GM12878 (cell line): Measurements from ENCODE around the gene COL5A1. TPM values are rescaled to one million over a fixed set of nuclear protein-coding genes. Genes with fewer than 3 reads are reported as not detected.

Source experiments
- ATAC-seq: fragments of 200-7000 bp; cut with Tn5 transposase; 3 replicates; pipeline ENCODE4 v1.9.1; 2020; ENCODE audit warnings: mild to moderate bottlenecking, moderate library complexity
- BruUV-seq: library from RNA; stranded (reverse); fragments of 400-500 nt; replicated peaks from 2 replicates; lab custom pipeline; 2021; lab: Mats Ljungman, UMichigan
- CTCF ChIA-PET: fragments of 300-600 bp; sonication (Branson Sonifier 250); formaldehyde crosslinking; extraction: SDS; loops from one replicate; lab custom pipeline; 2021; ENCODE audit warnings: inconsistent platforms; lab: Yijun Ruan, JAX
- POLR2A ChIA-PET: fragments of 350-600 bp; formaldehyde crosslinking; extraction: SDS; loops from one replicate; lab custom pipeline; 2021; ENCODE audit warnings: inconsistent platforms; lab: Charles Lee
- RAD21 ChIA-PET: fragments of 300-600 bp; sonication (Branson Sonifier 250); formaldehyde crosslinking; loops from one replicate; lab custom pipeline; 2023; ENCODE audit warnings: antibody characterized with exemption; ENCODE audit not compliant: unreplicated experiment; lab: Charles Lee
- SMC1A ChIA-PET: fragments of 300-600 bp; sonication (Branson Sonifier 250); formaldehyde crosslinking; loops from one replicate; lab custom pipeline; 2023; ENCODE audit not compliant: unreplicated experiment, uncharacterized antibody; lab: Charles Lee
- DNase-seq: peaks from one replicate; pipeline ENCODE4 v3.0.0-alpha.2; 2011; ENCODE audit warnings: low read depth, low spot score
- FAIRE-seq: peaks from 3 replicates; lab custom pipeline; 2011; peaks lifted over from hg19 to GRCh38; lab: Jason Lieb, UNC
- H2AFZ ChIP-seq: 2 replicates; pipeline ENCODE4 v1.6.0; 2011; ENCODE audit warnings: low read depth, low read length, control low read depth; ENCODE audit not compliant: control insufficient read depth
- H3K27ac ChIP-seq: 2 replicates; pipeline ENCODE4 v1.5.1; 2011; ENCODE audit warnings: control low read depth; ENCODE audit not compliant: control insufficient read depth, insufficient read depth
- H3K27me3 ChIP-seq, 2 experiments: replicated peaks in 1 of 2; 2 replicates each; pipeline versions ENCODE4 v1.6.0 to v1.6.1; 2011; ENCODE audit warnings: low read length in 1 of 2; ENCODE audit not compliant: control insufficient read depth in 2 of 2, insufficient read depth in 2 of 2
- H3K36me3 ChIP-seq, 2 experiments: 2 replicates each; pipeline ENCODE4 v1.5.1; 2011; ENCODE audit warnings: low read length in 1 of 2; ENCODE audit not compliant: control insufficient read depth in 2 of 2, insufficient read depth in 2 of 2
- H3K4me1 ChIP-seq: 2 replicates; pipeline ENCODE4 v1.6.1; 2011; ENCODE audit warnings: mild to moderate bottlenecking, low read length, moderate library complexity, mixed read lengths; ENCODE audit not compliant: control insufficient read depth, insufficient read depth
- H3K4me2 ChIP-seq: 2 replicates; pipeline ENCODE4 v1.6.0; 2011; ENCODE audit warnings: control low read depth; ENCODE audit not compliant: control insufficient read depth, insufficient read depth
- H3K4me3 ChIP-seq: fragments of 200-600 bp; sonication (generic); 2 replicates; pipeline ENCODE4 v1.5.1; 2016
- H3K79me2 ChIP-seq: 2 replicates; pipeline ENCODE4 v1.6.0; 2011; ENCODE audit warnings: low read length; ENCODE audit not compliant: control insufficient read depth, insufficient read depth
- H3K9ac ChIP-seq: 2 replicates; pipeline ENCODE4 v1.8.0; 2011; ENCODE audit warnings: low read length, control low read depth, mixed read lengths; ENCODE audit not compliant: control insufficient read depth, insufficient read depth
- H3K9me3 ChIP-seq: replicated peaks from 3 replicates; pipeline ENCODE4 v1.5.1; 2011; ENCODE audit warnings: mild to moderate bottlenecking, low read length; ENCODE audit not compliant: control insufficient read depth, insufficient read depth
- H4K20me1 ChIP-seq: 2 replicates; pipeline ENCODE4 v1.6.0; 2011; ENCODE audit not compliant: control insufficient read depth, insufficient read depth
- ESRRA ChIP-seq: IDR thresholded peaks from 2 replicates; pipeline ENCODE4 v1.6.1; 2012; ENCODE audit warnings: mild to moderate bottlenecking, low read length, improper control_type of control experiment
- JUNB ChIP-seq: IDR thresholded peaks from 2 replicates; pipeline ENCODE4 v1.6.1; 2016; ENCODE audit warnings: antibody characterized with exemption, mild to moderate bottlenecking
- MAX ChIP-seq: IDR thresholded peaks from 2 replicates; pipeline ENCODE4 v1.6.1; 2012; ENCODE audit warnings: low read depth, low read length, improper control_type of control experiment
- RAD51 ChIP-seq: fragments of 450-650 bp; IDR thresholded peaks from 2 replicates; pipeline ENCODE4 v1.6.1; 2016; ENCODE audit warnings: moderate library complexity, mild to moderate bottlenecking, inconsistent platforms
- TBL1XR1 ChIP-seq: IDR thresholded peaks from 2 replicates; pipeline ENCODE4 v1.6.1; 2012; ENCODE audit warnings: low read depth, low read length, improper control_type of control experiment
- USF1 ChIP-seq: IDR thresholded peaks from 2 replicates; pipeline ENCODE4 v1.6.1; 2011; ENCODE audit warnings: borderline replicate concordance, low read depth, mild to moderate bottlenecking, moderate library complexity, mixed read lengths, low read length; ENCODE audit not compliant: insufficient read depth; ENCODE audit errors: extremely low read length
- WGBS: methylation state at CpG from one replicate; pipeline ENCODE4 v1.1.6; 2016; ENCODE audit warnings: low lambda C conversion rate; ENCODE audit not compliant: insufficient replicate concordance, insufficient coverage; ENCODE audit errors: missing lambda C conversion rate; 5-methylcytosine and 5-hydroxymethylcytosine counted together
- in situ Hi-C: fragments of 300-500 bp; cut with MboI; formaldehyde crosslinking; loops from 9 replicates; pipeline ENCODE4 v1.14.3; 2018; ENCODE audit warnings: mixed read lengths
- intact Hi-C: fragments of 100-400 bp; cut with micrococcal nuclease; formaldehyde crosslinking; loops from one replicate; pipeline ENCODE4 v1.14.2; 2022; ENCODE audit not compliant: unreplicated experiment
- polyA plus RNA-seq, 11 experiments: library from polyadenylated mRNA; depleted of rRNA in 4 of 11; unstranded in 6 of 11; stranded (reverse) in 5 of 11; fragments of >200 nt; fragmentation: Nextera tagmentation in 4 of 11; fragmentation: Illumina TruSeq in 1 of 11; extraction: Ambion mirVana in 4 of 11; extraction: Trizol in 1 of 11; gene quantifications; 1 replicate in 1 of 11; 2 replicates in 10 of 11; pipeline versions ENCODE4 v1.2.1 to v1.2.3, GENCODE V29; 2011 to 2016; ENCODE audit warnings: inconsistent platforms in 2 of 11, missing spikeins in 2 of 11, low read depth in 1 of 11
- total RNA-seq, 4 experiments: library from RNA; depleted of rRNA in 3 of 4; stranded (reverse); fragments of >200 nt in 3 of 4; fragmentation: Illumina TruSeq in 1 of 4; extraction: Trizol in 1 of 4; gene quantifications; 2 replicates each; pipeline versions ENCODE4 v1.2.1 to v1.2.3, GENCODE V29; 2013 to 2021

COL5A1 gene
- total and polyA plus RNA-seq, 10 of the 15 experiments (the other 5 are each of a cell fraction or from before 2014, with no cell fraction given) = under 0.01 to 0.15 (median 0.13) TPM; not detected in 4

- Histone ChIP-seq H3K9ac (no peak overlapping the region), H4K20me1 (no peaks in the 10 kb centered on the region), H3K27me3 (no peaks in the 10 kb centered on the region), H3K4me1 (no peaks in the 10 kb centered on the region), H2AFZ (no peak overlapping the region), H3K4me3 (no peak overlapping the region), H3K9me3 (no peaks in the 10 kb centered on the region), H3K27ac (no peak overlapping the region), H3K79me2 (no peaks in the 10 kb centered on the region), H3K36me3 (no peaks in the 10 kb centered on the region), H3K4me2 (no peak overlapping the region)
- WGBS = 25% methylated on average over 11 of the region's 11 CpGs
- ChIA-PET POLR2A (no interaction called here), SMC1A (no interaction called here), CTCF (no interaction called here), RAD21 (no interaction called here)
- no peak for TF ChIP-seq ESRRA
- no peak for TF ChIP-seq MAX
- no peak for ATAC-seq
- FAIRE-seq = no peak
- no peak for DNase-seq
- in situ Hi-C loops (no loop called here), intact Hi-C loops (no loop called here)
- no TSS peak for BruUV-seq
Measured at GRCh38 chr9:134598884-134599245, 42.7 kb upstream of the COL5A1 start.

GRCh38 chr9:134600371-134600770, 41.2 kb upstream of the COL5A1 start:
- TF ChIP-seq JUNB (no peak), RAD51 (no peak), TBL1XR1 (no peak), USF1 (no peak)
- no peak for FAIRE-seq
- no peak for DNase-seq
- in situ Hi-C loops = no loop called here
- H3K9ac ChIP-seq = no peak overlapping the region
- WGBS = 2% methylated on average over 6 of the region's 6 CpGs
- H3K4me3 ChIP-seq = no peak overlapping the region
- ChIA-PET RAD21 (no interaction called here), SMC1A (no interaction called here), CTCF (no interaction called here), POLR2A (no interaction called here)
- no peak overlapping the region for H3K4me2 ChIP-seq
- H4K20me1 ChIP-seq = no peaks in the 10 kb centered on the region
- no peak for ATAC-seq
- no TSS peak for BruUV-seq
- H3K27me3 ChIP-seq = no peaks in the 10 kb centered on the region
- H3K4me1 ChIP-seq = no peaks in the 10 kb centered on the region
- no peak overlapping the region for H2AFZ ChIP-seq
- intact Hi-C loops = no loop called here
- no peak overlapping the region for H3K27ac ChIP-seq
- H3K36me3 ChIP-seq = no peaks in the 10 kb centered on the region
- no peaks in the 10 kb centered on the region for H3K79me2 ChIP-seq
- no peaks in the 10 kb centered on the region for H3K9me3 ChIP-seq
